ENCODE measurements around the gene ACOXL.

ACOXL gene

GRCh38 chr2:110876167-110876999, 144.0 kb downstream of the ACOXL start:
- DNase-seq (ENCODE audit: low read depth) = no peak

- DNase-seq (ENCODE audit: low read depth) = no peak
Observed at GRCh38 chr2:110877031-110877827, 144.9 kb downstream of the ACOXL start.

- DNase-seq (ENCODE audit: low read depth) = no peak
Observed at GRCh38 chr2:110878150-110878549, 145.8 kb downstream of the ACOXL start.

- no peak for DNase-seq (ENCODE audit: low read depth)
Observed at GRCh38 chr2:110881908-110882307, 149.5 kb downstream of the ACOXL start.

- no peak for DNase-seq (ENCODE audit: low read depth)
Observed at GRCh38 chr2:110883406-110883805, 151.0 kb downstream of the ACOXL start.

GRCh38 chr2:110885256-110885655, 152.9 kb downstream of the ACOXL start:
- no peak for DNase-seq (ENCODE audit: low read depth)

- no peak for DNase-seq (ENCODE audit: low read depth)
Observed at GRCh38 chr2:110886826-110887573, 154.6 kb downstream of the ACOXL start.

GRCh38 chr2:110888411-110888810, 156.0 kb downstream of the ACOXL start:
- DNase-seq (ENCODE audit: low read depth) = no peak

GRCh38 chr2:110891626-110892025, 159.3 kb downstream of the ACOXL start:
- no peak for DNase-seq (ENCODE audit: low read depth)

- DNase-seq (ENCODE audit: low read depth) = no peak
Observed at GRCh38 chr2:110896226-110896625, 163.9 kb downstream of the ACOXL start.

- no peak for DNase-seq (ENCODE audit: low read depth)
Observed at GRCh38 chr2:110897966-110898365, 165.6 kb downstream of the ACOXL start.

GRCh38 chr2:110900191-110900590, 167.8 kb downstream of the ACOXL start:
- no peak for DNase-seq (ENCODE audit: low read depth)

GRCh38 chr2:110903548-110903947, 171.2 kb downstream of the ACOXL start:
- no peak for DNase-seq (ENCODE audit: low read depth)

- no peak for DNase-seq (ENCODE audit: low read depth)
Observed at GRCh38 chr2:110904116-110904778, 171.9 kb downstream of the ACOXL start.

- DNase-seq (ENCODE audit: low read depth) = no peak
Observed at GRCh38 chr2:110904779-110905148, 172.4 kb downstream of the ACOXL start.

- no peak for DNase-seq (ENCODE audit: low read depth)
Observed at GRCh38 chr2:110905217-110905616, 172.8 kb downstream of the ACOXL start.

GRCh38 chr2:110906613-110907298, 174.4 kb downstream of the ACOXL start:
- no peak for DNase-seq (ENCODE audit: low read depth)

- DNase-seq (ENCODE audit: low read depth) = no peak
Observed at GRCh38 chr2:110909501-110909900, 177.1 kb downstream of the ACOXL start.

GRCh38 chr2:110910423-110910822, 178.1 kb downstream of the ACOXL start:
- no peak for DNase-seq (ENCODE audit: low read depth)

- DNase-seq (ENCODE audit: low read depth) = no peak
Observed at GRCh38 chr2:110919738-110920137, 187.4 kb downstream of the ACOXL start.

GRCh38 chr2:110925479-110925878, 193.1 kb downstream of the ACOXL start:
- no peak for DNase-seq (ENCODE audit: low read depth)
